HG03457 (cell line): Measurements from ENCODE around the gene TET3.

ENCODE experiments used
- ATAC-seq: cut with Tn5 transposase; IDR thresholded peaks from one replicate; pipeline ENCODE4 v1.9.1; 2021; ENCODE audit warnings: moderate number of reproducible peaks; ENCODE audit not compliant: unreplicated experiment

TET3 gene

DNA sequence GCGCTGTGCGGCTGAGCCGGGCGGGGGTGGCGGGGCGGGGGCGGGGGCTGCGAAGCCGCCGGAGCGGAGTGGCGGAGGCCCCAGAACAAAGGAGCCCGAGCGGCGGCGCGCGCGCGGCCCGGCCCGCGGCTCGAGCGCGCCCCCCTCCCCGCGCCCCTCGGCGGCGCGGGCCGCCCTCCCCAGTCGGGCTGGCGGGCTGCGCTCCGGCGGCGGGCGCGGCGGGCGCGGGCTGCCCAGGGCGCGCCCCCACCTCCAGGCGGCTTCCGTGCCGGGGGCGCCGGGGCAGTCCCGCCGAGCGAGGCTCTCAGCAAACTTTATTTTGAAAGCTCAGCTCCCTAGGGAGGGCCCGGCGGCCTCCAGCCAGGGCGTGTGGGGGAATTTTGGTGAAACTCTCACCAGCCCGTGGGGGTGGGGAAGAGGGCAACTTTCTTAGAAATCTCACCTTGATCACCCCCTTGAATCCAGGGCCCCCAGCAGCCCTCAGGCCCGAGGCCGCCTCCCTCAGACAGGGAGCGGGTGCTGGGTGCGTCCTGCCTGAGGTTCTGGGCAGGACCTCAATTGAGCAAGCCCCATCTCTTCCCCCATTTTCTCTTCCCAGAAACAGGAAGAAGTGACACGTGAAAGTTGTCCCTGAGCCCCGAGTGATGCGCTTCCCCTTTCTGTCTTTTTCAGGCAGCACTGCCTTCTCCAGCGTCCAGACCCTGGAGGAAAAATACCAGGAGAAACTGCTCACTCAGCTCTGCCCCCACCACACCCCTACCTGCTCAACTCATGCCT lies 786 bp downstream of the TET3 start:
- no peak for ATAC-seq

DNA sequence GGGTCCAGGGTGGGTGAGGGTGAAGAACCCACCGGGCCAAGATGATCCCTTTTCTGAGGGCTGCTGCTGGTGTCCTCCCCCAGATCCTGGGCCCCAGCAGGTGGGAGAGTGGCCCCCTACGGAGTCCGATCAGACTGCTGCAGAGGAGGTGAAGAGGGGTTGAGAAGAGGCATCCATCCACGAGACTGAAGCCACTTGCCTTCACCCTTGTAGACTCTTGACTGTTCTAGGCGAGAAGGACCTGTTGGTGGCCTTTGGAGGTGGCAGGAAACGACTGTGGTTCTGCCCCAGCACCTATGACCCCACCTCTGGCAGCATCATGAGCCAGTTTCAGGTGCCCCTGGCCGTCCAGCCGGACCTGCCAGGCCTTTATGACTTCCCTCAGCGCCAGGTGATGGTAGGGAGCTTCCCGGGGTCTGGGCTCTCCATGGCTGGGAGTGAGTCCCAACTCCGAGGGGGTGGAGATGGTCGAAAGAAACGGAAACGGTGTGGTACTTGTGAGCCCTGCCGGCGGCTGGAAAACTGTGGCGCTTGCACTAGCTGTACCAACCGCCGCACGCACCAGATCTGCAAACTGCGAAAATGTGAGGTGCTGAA lies 1.5 kb downstream of the TET3 start:
- ATAC-seq, result no peak

DNA sequence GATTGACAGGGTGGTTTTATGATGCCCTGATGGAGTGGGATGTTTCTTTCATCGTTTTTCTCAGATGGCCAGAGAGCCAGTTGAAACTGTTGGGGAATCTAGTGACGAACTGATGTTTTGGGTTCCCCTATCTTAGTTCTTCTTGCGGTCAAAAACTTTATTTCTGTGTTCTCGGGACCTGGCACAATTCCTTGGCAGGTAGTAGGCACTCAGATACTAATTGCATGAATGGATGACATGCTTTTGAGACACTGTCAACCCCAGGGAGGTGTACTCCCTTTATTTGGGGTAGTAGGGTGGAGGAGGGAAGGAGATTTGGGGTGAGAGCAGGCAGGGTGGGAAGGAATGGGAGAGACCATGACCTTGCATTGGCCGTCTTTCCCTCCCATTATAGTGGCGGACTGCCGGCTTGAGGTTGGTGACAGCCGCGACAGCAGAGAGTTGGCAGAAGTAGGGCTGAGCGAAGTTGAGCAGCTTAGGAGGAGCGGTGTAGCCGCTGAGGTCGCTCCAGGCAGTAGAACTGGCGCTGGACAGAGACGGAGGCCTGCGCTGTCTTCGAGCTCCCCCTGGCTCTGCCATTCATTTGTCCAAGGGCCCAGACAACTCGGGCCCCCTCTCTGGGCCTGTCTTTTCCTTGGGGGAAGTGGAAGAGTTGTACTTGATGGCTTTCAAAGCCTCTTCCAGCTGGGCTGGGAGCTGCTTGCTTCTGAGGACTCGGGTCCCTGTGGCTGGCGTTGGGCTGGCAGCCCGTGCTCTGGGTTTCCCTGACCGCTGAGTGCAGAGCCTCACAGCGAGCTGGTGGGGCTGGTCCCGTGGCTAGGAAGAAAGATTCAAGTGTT lies 2.6 kb downstream of the TET3 start:
- ATAC-seq, result no peak

DNA sequence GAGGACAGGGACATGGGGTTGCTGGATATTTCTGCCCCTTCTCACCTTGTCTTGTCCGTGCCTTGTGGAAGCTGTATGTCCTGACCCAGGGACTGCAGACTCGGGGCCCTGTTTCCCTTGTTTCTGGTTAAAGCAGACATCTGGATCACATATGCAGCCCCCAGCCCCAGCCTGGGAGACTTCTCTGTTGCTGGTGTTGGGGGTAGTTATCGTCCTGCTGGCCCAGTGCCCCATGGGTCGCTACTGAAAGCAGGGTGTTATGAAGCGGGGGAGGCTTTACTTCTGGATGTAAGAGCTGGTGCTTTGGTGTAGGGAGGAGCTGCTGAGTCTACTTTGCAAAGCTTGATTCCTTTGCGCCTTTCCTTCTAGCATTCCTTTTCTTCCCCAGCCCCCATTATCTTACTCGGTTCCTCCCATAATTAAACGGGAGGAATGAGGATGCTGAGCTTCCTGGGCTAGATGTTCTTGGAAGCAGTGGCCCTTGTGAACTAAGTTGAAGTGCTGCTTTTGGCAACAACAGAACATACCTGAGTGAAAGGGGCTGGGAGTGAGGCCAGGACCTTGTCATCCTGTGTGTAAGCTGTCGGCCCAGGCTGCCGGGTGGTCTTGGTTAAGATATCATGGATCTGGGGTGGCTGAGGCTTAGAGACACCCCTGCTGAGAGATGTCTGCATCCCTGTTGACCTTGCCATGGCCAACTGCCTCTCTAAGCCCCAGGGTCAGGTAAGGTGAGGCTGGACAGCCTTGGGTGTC lies 3.4 kb downstream of the TET3 start:
- no peak for ATAC-seq

DNA sequence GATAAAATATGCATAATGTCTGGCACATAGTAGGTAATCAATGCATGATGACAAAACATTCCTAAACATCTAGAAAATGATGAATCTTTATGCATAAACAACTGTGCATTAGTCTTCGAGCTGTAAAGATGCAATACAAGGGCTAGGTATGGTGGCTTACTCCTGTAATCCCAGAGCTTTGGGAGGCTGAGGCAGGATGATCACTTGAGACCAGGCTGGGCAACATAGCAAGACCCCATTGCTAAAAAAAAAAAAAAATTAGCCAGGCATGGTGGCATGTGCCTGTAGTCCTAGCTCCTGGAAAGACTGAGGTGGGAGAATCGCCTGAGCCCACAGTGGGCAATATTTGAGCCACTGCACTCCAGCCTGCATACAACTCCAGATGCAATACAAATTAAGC lies 5.3 kb downstream of the TET3 start:
- ATAC-seq, result no peak

DNA sequence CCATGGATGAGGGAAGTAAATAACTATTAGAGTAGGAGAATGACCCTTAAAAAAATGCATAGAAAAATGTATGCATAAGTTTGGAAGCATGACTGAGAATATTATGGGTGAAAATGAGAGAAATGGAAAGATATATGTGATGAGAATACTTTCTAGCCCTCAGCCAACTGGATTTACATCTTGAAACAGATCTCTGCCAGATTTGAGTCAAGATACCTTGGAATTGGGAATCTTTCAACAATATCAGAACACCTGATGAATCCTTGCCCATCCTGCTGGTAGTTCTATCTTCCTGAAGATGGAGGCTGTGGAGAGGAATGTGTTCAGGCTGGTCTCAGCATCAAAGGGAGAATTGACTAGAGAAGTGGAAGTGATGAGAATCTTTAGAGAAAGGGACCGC lies 5.8 kb downstream of the TET3 start:
- no peak for ATAC-seq

DNA sequence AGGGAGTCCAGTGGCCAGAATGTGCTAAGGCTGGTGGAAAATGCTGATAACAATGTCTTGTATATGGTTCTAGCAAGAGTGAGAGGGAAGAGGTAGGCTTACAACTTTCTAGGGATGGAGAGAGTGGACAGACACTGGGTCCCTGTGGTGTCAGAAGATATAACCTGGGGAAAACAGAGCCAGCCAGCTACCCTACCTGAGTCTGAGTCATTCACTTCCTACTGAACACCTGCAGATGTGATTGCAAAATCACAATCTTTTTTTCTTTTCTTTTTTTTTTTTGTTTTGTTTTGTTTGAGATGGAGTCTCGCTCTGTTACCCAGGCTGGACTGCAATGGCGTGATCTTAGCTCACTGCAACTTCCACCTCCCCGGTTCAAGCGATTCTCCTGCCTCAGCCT lies 7.3 kb downstream of the TET3 start:
- no peak for ATAC-seq

DNA sequence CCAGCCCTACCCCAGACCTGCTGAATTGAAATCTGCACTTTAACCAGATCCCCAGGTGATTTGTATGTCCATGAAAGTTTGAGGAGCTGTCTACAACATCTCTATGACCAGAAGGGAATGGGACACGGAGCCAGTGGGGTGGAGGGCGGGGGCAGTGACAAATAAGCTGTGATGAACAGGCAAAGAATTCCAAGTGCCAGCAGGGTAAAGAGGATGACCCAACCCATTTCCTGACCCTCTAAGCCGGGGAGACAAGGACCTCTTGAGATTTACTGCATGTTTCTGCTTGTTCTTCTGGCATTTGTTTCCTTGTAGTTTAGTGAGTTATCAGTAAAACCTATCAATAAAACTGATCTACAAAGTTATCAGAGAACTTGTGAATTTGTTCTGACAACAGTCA lies 8.7 kb downstream of the TET3 start:
- ATAC-seq, result no peak

DNA sequence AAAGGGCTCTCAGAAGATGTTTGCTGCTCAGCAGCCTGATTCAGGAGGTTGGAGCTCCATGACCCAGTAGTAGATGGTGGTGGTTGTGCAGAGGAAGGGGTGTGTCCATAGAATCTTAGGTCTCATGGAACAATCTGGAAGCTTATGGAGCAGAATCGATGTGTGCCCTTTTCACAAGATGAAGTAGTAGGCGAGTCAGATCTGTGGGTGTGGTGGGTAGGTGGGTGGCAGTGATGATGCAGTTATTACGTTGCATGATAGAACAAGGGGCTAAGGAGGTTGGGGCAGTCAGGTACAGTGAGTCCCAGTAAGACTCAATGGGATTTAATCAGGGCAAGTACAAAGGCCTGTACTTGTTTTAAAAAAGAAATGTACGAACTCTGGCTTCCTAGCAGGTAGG lies 9.1 kb downstream of the TET3 start:
- ATAC-seq, result no peak

DNA sequence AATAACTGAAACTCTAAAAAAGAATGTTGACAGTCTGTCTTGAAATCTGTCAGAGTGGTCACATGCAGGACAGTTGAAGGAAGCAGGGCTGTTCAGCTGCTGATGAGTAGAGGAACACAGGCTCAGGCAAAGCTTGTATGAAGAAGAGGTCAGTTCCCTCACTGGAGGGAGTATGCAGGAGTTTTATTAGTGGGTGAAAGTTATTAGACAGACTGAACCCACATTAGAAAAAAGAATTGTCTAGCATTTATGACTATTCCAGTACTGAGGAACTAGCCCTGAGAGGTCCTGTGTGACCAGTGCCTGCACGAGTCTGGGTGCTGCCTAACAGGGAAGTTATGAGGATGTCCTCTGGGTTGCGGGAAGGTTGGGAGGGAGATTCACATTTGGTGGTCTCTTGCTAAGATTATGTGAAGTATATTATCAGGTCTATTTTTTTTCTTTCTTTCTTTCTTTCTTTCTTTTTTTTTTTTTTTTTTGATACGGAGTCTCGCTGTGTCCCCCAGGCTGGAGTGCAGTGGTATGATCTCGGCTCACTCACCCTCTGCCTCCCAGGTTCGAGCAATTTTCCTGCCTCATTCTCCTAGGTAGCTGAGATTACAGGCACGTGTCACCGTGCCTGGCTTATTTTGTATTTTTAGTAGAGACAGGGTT lies 9.6 kb downstream of the TET3 start:
- no peak for ATAC-seq

DNA sequence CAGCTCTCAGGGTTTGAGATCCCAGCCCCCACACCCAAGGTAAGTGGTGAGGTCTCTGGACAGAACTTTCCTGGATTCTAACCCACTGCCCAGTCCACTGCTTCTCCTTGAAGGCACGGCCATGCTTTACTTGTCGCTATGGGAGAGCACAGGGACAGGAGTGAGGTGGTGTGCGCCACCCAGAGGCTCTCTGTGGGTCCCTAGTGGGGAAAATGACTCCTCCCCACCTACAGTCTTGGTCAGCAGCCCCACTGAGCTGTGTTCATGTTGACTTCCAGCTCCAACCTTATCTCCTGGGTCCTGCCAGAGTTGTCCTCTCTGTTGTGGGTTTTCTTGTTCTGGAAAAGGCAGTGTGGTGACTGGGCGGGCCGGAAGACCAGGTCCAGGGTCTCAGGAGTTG lies 11.1 kb downstream of the TET3 start:
- no peak for ATAC-seq

DNA sequence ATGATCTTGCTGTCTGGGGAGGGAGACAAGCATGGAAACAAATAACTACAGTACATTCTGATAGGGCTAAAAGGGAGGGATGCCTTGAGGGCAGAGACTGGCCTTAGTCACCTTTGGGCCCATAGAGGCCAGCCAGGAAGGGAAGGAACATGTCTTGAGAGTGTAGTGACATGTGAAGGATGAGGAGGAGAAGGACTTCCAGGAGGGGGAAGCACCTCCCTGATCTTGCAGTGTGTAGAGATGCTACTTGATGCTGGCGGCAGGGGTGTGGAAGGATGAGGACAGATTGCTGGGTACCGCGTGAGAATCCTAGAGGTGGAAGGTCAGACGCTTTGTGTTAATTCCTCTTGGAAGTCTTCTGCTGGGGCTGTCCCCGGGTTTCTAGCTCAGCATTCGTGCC lies 13.1 kb downstream of the TET3 start:
- no peak for ATAC-seq

DNA sequence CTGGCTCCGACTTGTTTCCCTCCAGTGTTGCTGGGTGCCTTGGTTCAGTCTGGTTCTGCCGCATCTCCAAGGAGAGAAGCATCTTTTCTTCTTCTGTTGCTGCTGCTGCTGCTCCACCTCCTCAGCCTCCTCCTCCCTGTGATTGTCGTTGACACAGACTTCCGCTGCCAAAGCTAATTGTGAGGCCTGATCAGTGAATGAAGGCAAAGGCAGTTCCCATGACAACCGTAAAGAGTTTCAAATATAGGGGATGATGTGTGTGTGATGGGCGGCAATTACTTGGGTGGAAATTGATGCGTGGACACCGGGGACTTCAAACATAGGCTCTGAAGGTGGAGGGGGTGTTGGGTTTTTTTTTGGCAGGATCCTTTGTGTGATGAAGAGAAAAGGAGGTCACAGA lies 13.7 kb downstream of the TET3 start:
- ATAC-seq, result no peak

DNA sequence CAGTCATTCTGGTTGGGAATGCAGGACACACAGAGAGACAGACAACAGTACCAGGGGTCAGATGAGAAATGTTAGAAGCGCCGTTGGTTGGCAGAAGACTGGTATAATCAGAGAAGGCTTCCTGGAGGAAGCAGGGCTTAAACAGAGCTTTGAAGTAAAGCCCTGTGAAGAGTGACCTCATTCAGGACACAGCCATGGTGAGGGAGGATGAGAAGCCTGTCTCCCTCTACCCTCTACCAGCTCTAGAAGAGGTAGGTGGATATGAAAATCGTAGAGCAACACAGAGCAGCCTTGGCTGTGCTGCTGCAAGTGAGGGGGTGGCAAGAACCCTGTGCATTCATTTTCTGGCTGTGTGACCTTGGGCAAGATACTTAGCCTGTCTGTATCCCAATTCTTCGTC lies 14.2 kb downstream of the TET3 start:
- ATAC-seq, result no peak

DNA sequence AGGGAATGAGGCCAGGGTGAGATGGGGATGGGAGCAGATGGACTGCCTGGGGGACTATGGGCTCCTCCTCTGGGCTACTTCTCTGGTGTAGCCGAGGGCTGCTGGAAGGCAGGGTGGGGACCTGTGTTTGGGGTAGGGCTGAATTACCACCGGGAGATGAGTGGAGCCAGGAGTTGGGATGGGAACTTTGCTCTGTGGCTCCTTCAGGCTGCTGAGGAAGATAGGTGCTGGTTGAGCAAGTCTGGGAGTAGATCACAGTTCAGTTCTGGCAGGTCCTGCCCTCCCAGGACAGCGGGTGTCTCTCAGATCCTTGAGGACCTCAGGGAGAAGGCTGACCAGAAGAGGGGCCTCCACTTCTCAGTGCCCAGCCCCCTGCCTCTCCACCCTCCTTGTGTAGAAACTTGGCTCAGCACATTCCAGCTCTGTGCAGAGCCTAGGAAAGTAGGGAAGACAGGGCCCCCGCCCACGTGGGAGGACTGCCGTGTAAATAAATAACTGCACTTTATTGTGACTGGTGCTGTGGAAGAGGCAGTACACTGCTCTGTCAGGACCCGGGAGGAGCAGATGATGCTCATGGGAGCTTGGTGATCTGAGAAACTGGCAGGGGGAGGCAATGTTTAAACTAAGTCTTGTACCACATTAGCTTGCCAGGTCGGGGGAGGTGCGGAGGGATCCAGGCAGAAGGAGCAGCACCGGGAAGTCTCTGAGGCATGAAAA lies 15.3 kb downstream of the TET3 start:
- ATAC-seq, result no peak

DNA sequence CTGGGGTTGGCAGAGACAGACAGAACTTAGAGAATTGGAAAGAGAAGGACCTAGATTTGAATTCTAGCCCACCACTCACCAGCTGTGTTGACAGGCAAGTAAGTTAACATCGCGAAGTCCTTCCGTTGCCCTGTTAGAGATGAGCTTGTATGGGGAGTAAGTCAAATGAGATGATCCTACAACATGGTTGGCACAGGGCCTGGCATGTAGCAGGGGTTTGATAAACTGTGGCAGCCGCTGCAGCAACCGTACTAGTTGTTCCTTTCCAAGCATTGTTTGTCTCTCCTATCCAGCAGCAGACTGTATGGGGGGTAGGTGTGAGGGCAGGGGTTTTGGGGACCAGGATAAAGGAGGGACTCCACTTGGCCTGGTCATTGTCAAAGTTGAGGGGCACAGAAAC lies 16.0 kb downstream of the TET3 start:
- no peak for ATAC-seq

DNA sequence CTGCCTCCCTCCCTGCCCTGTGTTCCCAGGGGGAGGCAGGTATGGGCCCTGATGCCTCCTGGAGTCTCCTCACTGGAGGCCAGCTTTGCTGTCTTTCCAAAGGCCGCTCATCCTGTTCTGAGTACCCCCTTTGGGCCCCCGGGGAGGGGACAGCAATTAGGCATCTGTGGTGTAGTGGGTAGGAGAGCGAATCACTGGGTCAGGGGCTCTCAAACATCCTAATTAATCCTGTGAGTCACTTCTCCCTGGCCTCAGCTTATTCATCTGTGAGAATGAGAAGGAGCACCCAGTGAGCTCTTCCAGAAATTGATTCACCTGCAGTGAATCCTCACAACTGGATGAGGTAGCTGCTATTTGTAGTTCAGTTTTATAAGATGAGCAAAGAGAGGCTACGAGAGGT lies 16.4 kb downstream of the TET3 start:
- no peak for ATAC-seq

DNA sequence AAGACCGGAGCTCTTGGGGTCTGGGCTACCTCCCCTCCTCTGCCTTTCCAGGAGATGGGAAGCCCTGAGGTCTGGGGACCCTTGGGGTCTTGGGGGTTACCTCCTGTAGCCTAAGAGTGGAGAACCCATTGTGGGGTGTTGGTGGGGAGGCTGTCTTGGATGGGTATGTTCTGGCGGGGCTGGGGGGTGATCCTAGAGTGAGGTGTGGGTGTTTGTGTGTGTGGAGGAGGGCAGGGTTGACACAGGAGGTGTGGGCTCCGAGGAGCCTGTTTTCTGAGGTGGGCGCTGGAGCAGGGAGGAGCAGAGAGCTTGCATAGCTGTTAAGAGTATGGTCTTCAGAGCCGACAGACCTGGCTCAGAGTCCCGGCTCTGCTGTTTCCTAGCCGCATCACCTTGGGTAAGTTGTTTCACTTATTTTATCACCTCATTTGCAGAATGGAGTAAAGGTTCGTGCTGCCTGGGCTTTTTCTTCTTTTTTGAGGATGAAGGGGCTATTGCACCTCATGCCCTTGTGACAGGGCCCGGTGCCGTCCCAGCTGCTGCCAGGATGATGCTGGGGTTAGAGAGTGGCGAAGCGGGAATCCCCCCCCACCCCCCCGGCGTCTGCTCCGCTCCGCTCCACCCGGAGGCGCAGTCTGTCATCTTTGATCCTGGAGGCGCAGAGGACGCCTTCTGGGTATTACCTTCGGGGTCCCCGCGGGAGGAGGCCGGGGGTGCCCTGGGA lies 17.2 kb downstream of the TET3 start:
- peak; percentile 25 for ATAC-seq
